Lung (tissue), 12 donors: Measurements from ENCODE around the gene PRPF8. TPM values are rescaled to one million over a fixed set of nuclear protein-coding genes. Genes with fewer than 3 reads are reported as not detected.

Source experiments
- ATAC-seq: fragments of 200-7000 bp; cut with Tn5 transposase; one replicate; pipeline ENCODE4 v1.9.1; 2020; ENCODE audit warnings: moderate number of reproducible peaks; ENCODE audit not compliant: insufficient read depth, low FRiP score
- DNase-seq, 3 donors: peaks; one replicate each; pipeline ENCODE4 v3.0.0-alpha.2; 2013 to 2017
- H3K27ac ChIP-seq, 2 donors: one replicate each; pipeline ENCODE4 v1.5.1; 2013; ENCODE audit warnings: mild to moderate bottlenecking in 2 of 2, moderate library complexity in 2 of 2, control low read depth in 1 of 2, inconsistent platforms in 1 of 2, low read depth in 1 of 2, low read length in 1 of 2
- H3K27me3 ChIP-seq, 3 donors: one replicate each; pipeline ENCODE4 v1.5.1; 2013; ENCODE audit warnings: low read length in 2 of 3; ENCODE audit not compliant: control insufficient read depth in 3 of 3, insufficient read depth in 3 of 3
- H3K36me3 ChIP-seq, 4 donors: one replicate each; pipeline ENCODE4 v1.5.1; 2013; ENCODE audit warnings: low read length in 4 of 4, mild to moderate bottlenecking in 1 of 4, moderate library complexity in 1 of 4; ENCODE audit not compliant: control insufficient read depth in 4 of 4, insufficient read depth in 4 of 4
- H3K4me1 ChIP-seq, 5 donors: one replicate each; pipeline ENCODE4 v1.5.1; 2013; ENCODE audit warnings: low read length in 5 of 5, mild to moderate bottlenecking in 2 of 5, moderate library complexity in 1 of 5; ENCODE audit not compliant: control insufficient read depth in 5 of 5, insufficient read depth in 5 of 5
- H3K4me3 ChIP-seq: one replicate; pipeline ENCODE4 v1.5.1; 2013; ENCODE audit warnings: mild to moderate bottlenecking, control low read depth, moderate library complexity
- H3K9ac ChIP-seq, 2 donors: one replicate each; pipeline ENCODE4 v1.5.1; 2013; ENCODE audit warnings: low read length in 2 of 2, control low read depth in 1 of 2; ENCODE audit not compliant: insufficient read depth in 1 of 2
- H3K9me3 ChIP-seq, 4 donors: one replicate each; pipeline ENCODE4 v1.5.1; 2013; ENCODE audit warnings: low read length in 3 of 4, mild to moderate bottlenecking in 1 of 4, moderate library complexity in 1 of 4; ENCODE audit not compliant: control insufficient read depth in 4 of 4, insufficient read depth in 3 of 4
- CTCF ChIP-seq: IDR thresholded peaks from 2 replicates; pipeline ENCODE4 v1.5.1; 2012; ENCODE audit warnings: mild to moderate bottlenecking; ENCODE audit errors: control extremely low read depth, extremely low read depth
- WGBS, 2 donors: extraction: QIAGEN DNeasy Blood & Tissue Kit; methylation state at CpG; one replicate each; pipeline ENCODE4 v1.1.7; 2013; 5-methylcytosine and 5-hydroxymethylcytosine counted together
- polyA plus RNA-seq, 2 donors: library from polyadenylated mRNA; stranded (reverse); fragments of 200-250 nt; gene quantifications; one replicate each; pipeline ENCODE4 v1.2.1, GENCODE V29; 2013
- total RNA-seq, 2 donors: library from RNA; depleted of rRNA in 1 of 2; stranded (reverse); fragments of >200 nt in 1 of 2; gene quantifications; one replicate each; pipeline ENCODE4 v1.2.1, GENCODE V29; 2014 to 2021
- donor health status: control.
- donor health status: control.
- donor health status: Bipolar disorder and iron deficiency.
- donor health status: healthy.
- donor health status: DM: yes; HTN: yes; CAD: no.

Gene PRPF8
- total and polyA plus RNA-seq, 4 donors = 97.2 to 277 (median 161) TPM

DNA sequence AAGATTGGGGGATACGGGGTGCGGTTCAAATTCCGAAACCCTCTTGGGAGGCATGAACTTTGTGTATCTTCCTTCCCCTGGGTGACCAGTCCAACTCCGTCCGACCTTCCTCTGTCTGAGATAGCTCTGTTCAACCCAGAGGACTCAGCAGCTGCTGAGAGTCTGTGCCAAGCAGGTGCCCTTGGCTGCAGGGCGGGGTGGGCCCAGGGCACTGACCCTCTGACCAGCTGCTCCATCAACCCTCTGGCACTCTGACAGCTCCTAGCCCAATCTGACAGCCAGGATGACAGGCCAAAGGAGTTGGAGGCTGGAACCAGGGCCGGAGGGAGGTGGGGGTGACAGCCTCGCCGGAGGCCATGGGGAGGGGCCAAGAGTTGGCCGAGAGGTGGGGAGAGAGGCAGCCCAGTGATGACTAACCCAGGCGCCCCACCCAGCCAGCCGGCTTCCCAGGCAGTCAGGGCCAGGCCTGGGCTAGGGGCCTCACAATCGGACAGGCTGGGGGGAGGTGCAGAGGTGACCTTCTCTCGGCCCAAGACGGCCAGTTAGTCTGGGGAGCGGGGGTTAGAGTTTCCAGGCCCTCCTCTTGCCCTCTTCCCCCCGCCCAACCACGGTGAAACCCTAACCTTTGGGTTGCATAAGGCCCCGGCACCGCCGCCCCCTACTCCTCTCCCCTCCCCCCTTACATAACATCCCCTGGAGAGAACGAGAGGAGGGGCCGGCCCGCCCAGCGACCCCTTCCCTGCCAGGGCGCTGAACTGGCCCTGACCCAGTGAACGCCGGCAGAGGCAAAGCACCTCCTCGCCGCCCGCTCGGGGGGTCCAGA, 30.5 kb upstream of the PRPF8 start:
- Histone ChIP-seq H3K4me3 (peak overlapping the region; percentile 90), H3K36me3 (peaks cover 0 to 24% (median 7%) of the 10 kb centered on the region in 4 donors), H3K27ac (peak overlapping the region; percentile 96 to 99), H3K9ac (no peak overlapping the region), H3K4me1 (peaks cover 5 to 42% (median 16%) of the 10 kb centered on the region in 5 donors), H3K9me3 (no peaks in the 10 kb centered on the region), H3K27me3 (no peaks in the 10 kb centered on the region)
- DNase-seq (peak; percentile 38 to 54 (median 48)), ATAC-seq (peak; percentile 27)
- WGBS, 2 donors = 0 to 2% methylated on average over 27 to 32 of the region's 32 CpGs
- no peak for TF ChIP-seq CTCF

- peak overlapping the region; percentile 90 for H3K4me3 ChIP-seq
- no peaks in the 10 kb centered on the region for H3K9me3 ChIP-seq
- ATAC-seq (peak; percentile 25), DNase-seq (peak; percentile 95 to 97 (median 96))
- no peak for TF ChIP-seq CTCF
- H3K36me3 ChIP-seq = peaks cover 0 to 24% (median 7%) of the 10 kb centered on the region in 4 donors
- no peaks in the 10 kb centered on the region for H3K27me3 ChIP-seq
- WGBS, 2 donors = 2 to 8% methylated on average over 19 of the region's 19 CpGs
- H3K27ac ChIP-seq = peak overlapping the region; percentile 96 to 99
- H3K4me1 ChIP-seq = peaks cover 5 to 42% (median 16%) of the 10 kb centered on the region in 5 donors
- H3K9ac ChIP-seq = no peak overlapping the region
Observed at GRCh38 chr17:1714427-1714979, 29.8 kb upstream of the PRPF8 start.

GRCh38 chr17:1713878-1714426, 29.3 kb upstream of the PRPF8 start:
- H3K27me3 ChIP-seq = no peaks in the 10 kb centered on the region
- ATAC-seq = no peak
- H3K4me1 ChIP-seq = peaks cover 5 to 45% (median 17%) of the 10 kb centered on the region in 5 donors
- no peaks in the 10 kb centered on the region for H3K9me3 ChIP-seq
- WGBS, 2 donors = 8 to 16% methylated on average over 11 of the region's 11 CpGs
- peak overlapping the region; percentile 23 for H3K4me3 ChIP-seq
- DNase-seq = peak; percentile 69 to 78 (median 70)
- peak overlapping the region in 1 of 2 donors; percentile 35 for H3K9ac ChIP-seq
- peak overlapping the region; percentile 82 to 89 for H3K27ac ChIP-seq
- peaks cover 0 to 24% (median 7%) of the 10 kb centered on the region in 4 donors for H3K36me3 ChIP-seq
- TF ChIP-seq CTCF = no peak
